ENCODE measurements around the gene PLOD1. TPM values are rescaled to one million over a fixed set of nuclear protein-coding genes. Genes with fewer than 3 reads are reported as not detected.

The PLOD1 gene
- total and polyA plus RNA-seq, 2 of the 13 experiments (the other 11 are each of a cell fraction or from before 2014, with no cell fraction given) = 70.1 to 318 TPM

DNA sequence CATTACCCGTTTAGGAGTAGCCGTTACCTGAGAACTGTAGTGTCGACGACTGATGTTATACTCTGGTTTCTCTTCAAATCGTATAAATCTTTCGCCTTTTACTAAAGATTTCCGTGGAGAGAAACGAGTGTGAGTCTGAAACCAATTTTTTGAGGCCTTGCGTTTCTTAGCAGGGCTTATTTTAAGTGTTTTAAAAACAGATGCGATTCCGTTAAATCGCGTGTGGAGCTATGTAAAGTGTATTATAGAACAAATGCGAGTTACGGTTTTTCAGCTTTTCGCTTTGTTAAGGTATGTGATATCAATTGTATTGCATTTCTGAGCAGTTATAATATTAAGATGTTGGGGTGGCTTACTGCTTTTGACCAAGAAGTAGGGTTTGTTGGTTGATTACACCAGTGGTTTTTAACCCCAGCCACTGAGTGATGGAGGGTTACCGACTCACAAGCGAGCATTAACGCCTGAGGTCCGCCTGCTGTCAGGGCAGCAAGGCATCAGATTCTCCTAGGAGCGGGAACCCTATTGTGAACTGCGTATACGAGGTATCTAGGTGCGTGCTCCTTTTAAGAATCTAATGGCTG lies 26.3 kb upstream of the PLOD1 start (continued):
- TF ChIP-seq, protein P1, sequence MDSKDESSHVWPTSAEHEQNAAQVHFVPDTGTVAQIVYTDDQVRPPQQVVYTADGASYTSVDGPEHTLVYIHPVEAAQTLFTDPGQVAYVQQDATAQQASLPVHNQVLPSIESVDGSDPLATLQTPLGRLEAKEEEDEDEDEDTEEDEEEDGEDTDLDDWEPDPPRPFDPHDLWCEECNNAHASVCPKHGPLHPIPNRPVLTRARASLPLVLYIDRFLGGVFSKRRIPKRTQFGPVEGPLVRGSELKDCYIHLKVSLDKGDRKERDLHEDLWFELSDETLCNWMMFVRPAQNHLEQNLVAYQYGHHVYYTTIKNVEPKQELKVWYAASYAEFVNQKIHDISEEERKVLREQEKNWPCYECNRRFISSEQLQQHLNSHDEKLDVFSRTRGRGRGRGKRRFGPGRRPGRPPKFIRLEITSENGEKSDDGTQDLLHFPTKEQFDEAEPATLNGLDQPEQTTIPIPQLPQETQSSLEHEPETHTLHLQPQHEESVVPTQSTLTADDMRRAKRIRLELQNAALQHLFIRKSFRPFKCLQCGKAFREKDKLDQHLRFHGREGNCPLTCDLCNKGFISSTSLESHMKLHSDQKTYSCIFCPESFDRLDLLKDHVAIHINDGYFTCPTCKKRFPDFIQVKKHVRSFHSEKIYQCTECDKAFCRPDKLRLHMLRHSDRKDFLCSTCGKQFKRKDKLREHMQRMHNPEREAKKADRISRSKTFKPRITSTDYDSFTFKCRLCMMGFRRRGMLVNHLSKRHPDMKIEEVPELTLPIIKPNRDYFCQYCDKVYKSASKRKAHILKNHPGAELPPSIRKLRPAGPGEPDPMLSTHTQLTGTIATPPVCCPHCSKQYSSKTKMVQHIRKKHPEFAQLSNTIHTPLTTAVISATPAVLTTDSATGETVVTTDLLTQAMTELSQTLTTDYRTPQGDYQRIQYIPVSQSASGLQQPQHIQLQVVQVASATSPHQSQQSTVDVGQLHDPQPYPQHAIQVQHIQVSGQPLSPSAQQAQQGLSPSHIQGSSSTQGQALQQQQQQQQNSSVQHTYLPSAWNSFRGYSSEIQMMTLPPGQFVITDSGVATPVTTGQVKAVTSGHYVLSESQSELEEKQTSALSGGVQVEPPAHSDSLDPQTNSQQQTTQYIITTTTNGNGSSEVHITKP (CRISPR knock-in tag; IDR thresholded peaks at IDR 0.05; ENCODE audit: low read depth) = peak; percentile 55; the same call in 1 of the 2 replicates
- TF ChIP-seq SAP130 (CRISPR knock-in tag; IDR thresholded peaks at IDR 0.05; ENCODE audit: low read depth) (peak; percentile 60; the same call in 1 of the 2 replicates), MED13 (CRISPR knock-in tag; IDR thresholded peaks at IDR 0.05) (no peak; the same call in 1 of the 2 replicates), ZNF17 (CRISPR knock-in tag; IDR thresholded peaks at IDR 0.05) (no peak), TOE1 (CRISPR knock-in tag; IDR thresholded peaks at IDR 0.05) (peak; percentile 98), SNAPC2 (CRISPR knock-in tag; IDR thresholded peaks at IDR 0.05) (peak; percentile 96), HNRNPUL1 (IDR thresholded peaks at IDR 0.05; ENCODE audit: low read depth, low read length) (no peak), SSRP1 (CRISPR knock-in tag; IDR thresholded peaks at IDR 0.05) (peak; percentile 99), RFXAP (CRISPR knock-in tag; IDR thresholded peaks at IDR 0.05; ENCODE audit: borderline replicate concordance) (peak; percentile 81; the same call in 1 of the 2 replicates), ZNF550 (CRISPR knock-in tag; IDR thresholded peaks at IDR 0.05; ENCODE audit: borderline replicate concordance) (no peak), FLYWCH1 (CRISPR knock-in tag; IDR thresholded peaks at IDR 0.05) (no peak; the same call in 1 of the 2 replicates), MLLT10 (CRISPR knock-in tag; IDR thresholded peaks at IDR 0.05) (peak; percentile 70; the same call in 1 of the 2 replicates), GABPA (IDR thresholded peaks at IDR 0.05; ENCODE audit: low read depth, low read length) (no peak), GABPA (CRISPR knock-in tag; IDR thresholded peaks at IDR 0.05; ENCODE audit: low read depth) (peak; percentile 55), ZNF709 (CRISPR knock-in tag; IDR thresholded peaks at IDR 0.05) (peak; percentile 48; the same call in 1 of the 2 replicates), CBX1 (IDR thresholded peaks at IDR 0.05; ENCODE audit: low read depth) (peak; percentile 100)
- TF ChIP-seq, protein P2, sequence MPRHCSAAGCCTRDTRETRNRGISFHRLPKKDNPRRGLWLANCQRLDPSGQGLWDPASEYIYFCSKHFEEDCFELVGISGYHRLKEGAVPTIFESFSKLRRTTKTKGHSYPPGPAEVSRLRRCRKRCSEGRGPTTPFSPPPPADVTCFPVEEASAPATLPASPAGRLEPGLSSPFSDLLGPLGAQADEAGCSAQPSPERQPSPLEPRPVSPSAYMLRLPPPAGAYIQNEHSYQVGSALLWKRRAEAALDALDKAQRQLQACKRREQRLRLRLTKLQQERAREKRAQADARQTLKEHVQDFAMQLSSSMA (CRISPR knock-in tag; IDR thresholded peaks at IDR 0.05) = no peak
- TF ChIP-seq, protein P3, sequence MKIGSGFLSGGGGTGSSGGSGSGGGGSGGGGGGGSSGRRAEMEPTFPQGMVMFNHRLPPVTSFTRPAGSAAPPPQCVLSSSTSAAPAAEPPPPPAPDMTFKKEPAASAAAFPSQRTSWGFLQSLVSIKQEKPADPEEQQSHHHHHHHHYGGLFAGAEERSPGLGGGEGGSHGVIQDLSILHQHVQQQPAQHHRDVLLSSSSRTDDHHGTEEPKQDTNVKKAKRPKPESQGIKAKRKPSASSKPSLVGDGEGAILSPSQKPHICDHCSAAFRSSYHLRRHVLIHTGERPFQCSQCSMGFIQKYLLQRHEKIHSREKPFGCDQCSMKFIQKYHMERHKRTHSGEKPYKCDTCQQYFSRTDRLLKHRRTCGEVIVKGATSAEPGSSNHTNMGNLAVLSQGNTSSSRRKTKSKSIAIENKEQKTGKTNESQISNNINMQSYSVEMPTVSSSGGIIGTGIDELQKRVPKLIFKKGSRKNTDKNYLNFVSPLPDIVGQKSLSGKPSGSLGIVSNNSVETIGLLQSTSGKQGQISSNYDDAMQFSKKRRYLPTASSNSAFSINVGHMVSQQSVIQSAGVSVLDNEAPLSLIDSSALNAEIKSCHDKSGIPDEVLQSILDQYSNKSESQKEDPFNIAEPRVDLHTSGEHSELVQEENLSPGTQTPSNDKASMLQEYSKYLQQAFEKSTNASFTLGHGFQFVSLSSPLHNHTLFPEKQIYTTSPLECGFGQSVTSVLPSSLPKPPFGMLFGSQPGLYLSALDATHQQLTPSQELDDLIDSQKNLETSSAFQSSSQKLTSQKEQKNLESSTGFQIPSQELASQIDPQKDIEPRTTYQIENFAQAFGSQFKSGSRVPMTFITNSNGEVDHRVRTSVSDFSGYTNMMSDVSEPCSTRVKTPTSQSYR (CRISPR knock-in tag; IDR thresholded peaks at IDR 0.05; ENCODE audit: borderline replicate concordance) = peak; percentile 12; the same call in 1 of the 2 replicates
